ENCODE measurements around the gene ZNF74. TPM values are rescaled to one million over a fixed set of nuclear protein-coding genes. Genes with fewer than 3 reads are reported as not detected.

ZNF74 gene
- total and polyA plus RNA-seq, 10 of the 15 experiments (the other 5 are each of a cell fraction or from before 2014, with no cell fraction given), result 0.37 to 9.3 (median 5.1) TPM

DNA sequence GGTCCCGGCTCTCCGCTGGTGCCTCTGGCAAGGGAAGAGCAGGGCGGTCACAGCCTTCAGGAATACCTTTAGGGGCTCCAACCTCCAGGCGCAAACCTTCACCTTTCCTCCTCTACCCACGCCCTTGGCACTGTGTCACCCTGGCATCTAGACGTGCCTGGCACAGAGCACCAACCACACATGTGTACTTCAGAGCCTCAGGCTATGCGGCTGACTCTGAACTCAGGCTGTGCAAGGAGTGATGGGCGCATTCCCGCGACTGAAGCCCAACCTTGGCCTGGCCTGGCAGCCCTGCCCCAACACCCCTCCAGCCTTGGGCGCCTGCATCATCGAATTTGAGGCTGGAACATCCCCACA, 32.3 kb downstream of the ZNF74 start:
- H3K36me3 ChIP-seq (ENCODE audit: control insufficient read depth in 2 of 2, insufficient read depth in 2 of 2, low read length in 1 of 2), result no peaks in the 10 kb centered on the region
- intact Hi-C loops (cut with micrococcal nuclease; ENCODE audit: unreplicated experiment), result no loop called here
- ChIA-PET SMC1A (ENCODE audit: uncharacterized antibody, unreplicated experiment) (no interaction called here), POLR2A (no interaction called here), RAD21 (ENCODE audit: unreplicated experiment) (no interaction called here), CTCF (no interaction called here)
- H3K9ac ChIP-seq (ENCODE audit: control insufficient read depth, insufficient read depth, low read length), result no peak overlapping the region
- H3K27me3 ChIP-seq (replicated peaks in 1 of 2; ENCODE audit: control insufficient read depth in 2 of 2, insufficient read depth in 2 of 2, low read length in 1 of 2), result peaks cover 5 to 21% of the 10 kb centered on the region in 2 experiments
- no peak overlapping the region for H2AFZ ChIP-seq (ENCODE audit: control insufficient read depth, low read depth, low read length)
- no peaks in the 10 kb centered on the region for H4K20me1 ChIP-seq (ENCODE audit: control insufficient read depth, insufficient read depth)
- H3K27ac ChIP-seq (ENCODE audit: control insufficient read depth, insufficient read depth), result no peak overlapping the region
- H3K4me2 ChIP-seq (ENCODE audit: control insufficient read depth, insufficient read depth), result no peak overlapping the region
- H3K4me3 ChIP-seq, result no peak overlapping the region
- in situ Hi-C loops (cut with MboI), result no loop called here
- no peak for ATAC-seq
- 60% methylated on average over 10 of the region's 12 CpGs for WGBS (ENCODE audit: insufficient coverage, insufficient replicate concordance, low lambda C conversion rate, missing lambda C conversion rate)
- peaks cover 8% of the 10 kb centered on the region for H3K4me1 ChIP-seq (ENCODE audit: control insufficient read depth, insufficient read depth, low read length)
- H3K79me2 ChIP-seq (ENCODE audit: control insufficient read depth, insufficient read depth, low read length), result no peaks in the 10 kb centered on the region
- no peaks in the 10 kb centered on the region; the same call in 2 of the 3 replicates for H3K9me3 ChIP-seq (replicated peaks; ENCODE audit: control insufficient read depth, insufficient read depth, low read length)
- no peak for FAIRE-seq
- BruUV-seq (replicated peaks), result no TSS peak
- DNase-seq (ENCODE audit: low read depth, low spot score), result no peak
- TF ChIP-seq SP1 (IDR thresholded peaks at IDR 0.05; ENCODE audit: low read depth, low read length) (no peak), RB1 (IDR thresholded peaks at IDR 0.05; ENCODE audit: borderline replicate concordance) (no peak), SUPT20H (IDR thresholded peaks at IDR 0.05; ENCODE audit: borderline replicate concordance, control insufficient read depth, low read depth, low read length) (no peak), SMAD1 (IDR thresholded peaks at IDR 0.05; ENCODE audit: low read depth, partially characterized antibody) (no peak), ZNF622 (IDR thresholded peaks at IDR 0.05) (no peak), ZNF384 (IDR thresholded peaks at IDR 0.05; ENCODE audit: borderline replicate concordance, low read depth, low read length) (no peak), TARDBP (IDR thresholded peaks at IDR 0.05; ENCODE audit: borderline replicate concordance) (no peak), FOS (IDR thresholded peaks at IDR 0.05; ENCODE audit: borderline replicate concordance, extremely low read depth, insufficient read length) (no peak), SREBF2 (IDR thresholded peaks at IDR 0.05; ENCODE audit: low read length) (no peak), CBX5 (IDR thresholded peaks at IDR 0.05; ENCODE audit: low read depth) (no peak)
- TF ChIP-seq, protein P1, sequence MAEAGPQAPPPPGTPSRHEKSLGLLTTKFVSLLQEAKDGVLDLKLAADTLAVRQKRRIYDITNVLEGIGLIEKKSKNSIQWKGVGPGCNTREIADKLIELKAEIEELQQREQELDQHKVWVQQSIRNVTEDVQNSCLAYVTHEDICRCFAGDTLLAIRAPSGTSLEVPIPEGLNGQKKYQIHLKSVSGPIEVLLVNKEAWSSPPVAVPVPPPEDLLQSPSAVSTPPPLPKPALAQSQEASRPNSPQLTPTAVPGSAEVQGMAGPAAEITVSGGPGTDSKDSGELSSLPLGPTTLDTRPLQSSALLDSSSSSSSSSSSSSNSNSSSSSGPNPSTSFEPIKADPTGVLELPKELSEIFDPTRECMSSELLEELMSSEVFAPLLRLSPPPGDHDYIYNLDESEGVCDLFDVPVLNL (IDR thresholded peaks at IDR 0.05; ENCODE audit: low read depth, low read length), result no peak
- TF ChIP-seq, protein P2, sequence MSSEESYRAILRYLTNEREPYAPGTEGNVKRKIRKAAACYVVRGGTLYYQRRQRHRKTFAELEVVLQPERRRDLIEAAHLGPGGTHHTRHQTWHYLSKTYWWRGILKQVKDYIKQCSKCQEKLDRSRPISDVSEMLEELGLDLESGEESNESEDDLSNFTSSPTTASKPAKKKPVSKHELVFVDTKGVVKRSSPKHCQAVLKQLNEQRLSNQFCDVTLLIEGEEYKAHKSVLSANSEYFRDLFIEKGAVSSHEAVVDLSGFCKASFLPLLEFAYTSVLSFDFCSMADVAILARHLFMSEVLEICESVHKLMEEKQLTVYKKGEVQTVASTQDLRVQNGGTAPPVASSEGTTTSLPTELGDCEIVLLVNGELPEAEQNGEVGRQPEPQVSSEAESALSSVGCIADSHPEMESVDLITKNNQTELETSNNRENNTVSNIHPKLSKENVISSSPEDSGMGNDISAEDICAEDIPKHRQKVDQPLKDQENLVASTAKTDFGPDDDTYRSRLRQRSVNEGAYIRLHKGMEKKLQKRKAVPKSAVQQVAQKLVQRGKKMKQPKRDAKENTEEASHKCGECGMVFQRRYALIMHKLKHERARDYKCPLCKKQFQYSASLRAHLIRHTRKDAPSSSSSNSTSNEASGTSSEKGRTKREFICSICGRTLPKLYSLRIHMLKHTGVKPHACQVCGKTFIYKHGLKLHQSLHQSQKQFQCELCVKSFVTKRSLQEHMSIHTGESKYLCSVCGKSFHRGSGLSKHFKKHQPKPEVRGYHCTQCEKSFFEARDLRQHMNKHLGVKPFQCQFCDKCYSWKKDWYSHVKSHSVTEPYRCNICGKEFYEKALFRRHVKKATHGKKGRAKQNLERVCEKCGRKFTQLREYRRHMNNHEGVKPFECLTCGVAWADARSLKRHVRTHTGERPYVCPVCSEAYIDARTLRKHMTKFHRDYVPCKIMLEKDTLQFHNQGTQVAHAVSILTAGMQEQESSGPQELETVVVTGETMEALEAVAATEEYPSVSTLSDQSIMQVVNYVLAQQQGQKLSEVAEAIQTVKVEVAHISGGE (CRISPR knock-in tag; IDR thresholded peaks at IDR 0.05), result no peak
- TF ChIP-seq, protein P3, sequence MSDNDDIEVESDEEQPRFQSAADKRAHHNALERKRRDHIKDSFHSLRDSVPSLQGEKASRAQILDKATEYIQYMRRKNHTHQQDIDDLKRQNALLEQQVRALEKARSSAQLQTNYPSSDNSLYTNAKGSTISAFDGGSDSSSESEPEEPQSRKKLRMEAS (IDR thresholded peaks at IDR 0.05; ENCODE audit: low read depth, low read length), result no peak
- TF ChIP-seq, protein P4, sequence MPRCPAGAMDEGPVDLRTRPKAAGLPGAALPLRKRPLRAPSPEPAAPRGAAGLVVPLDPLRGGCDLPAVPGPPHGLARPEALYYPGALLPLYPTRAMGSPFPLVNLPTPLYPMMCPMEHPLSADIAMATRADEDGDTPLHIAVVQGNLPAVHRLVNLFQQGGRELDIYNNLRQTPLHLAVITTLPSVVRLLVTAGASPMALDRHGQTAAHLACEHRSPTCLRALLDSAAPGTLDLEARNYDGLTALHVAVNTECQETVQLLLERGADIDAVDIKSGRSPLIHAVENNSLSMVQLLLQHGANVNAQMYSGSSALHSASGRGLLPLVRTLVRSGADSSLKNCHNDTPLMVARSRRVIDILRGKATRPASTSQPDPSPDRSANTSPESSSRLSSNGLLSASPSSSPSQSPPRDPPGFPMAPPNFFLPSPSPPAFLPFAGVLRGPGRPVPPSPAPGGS (IDR thresholded peaks at IDR 0.05; ENCODE audit: borderline replicate concordance, insufficient read depth, low read depth, low read length, poor library complexity, severe bottlenecking), result no peak
- TF ChIP-seq, protein P5, sequence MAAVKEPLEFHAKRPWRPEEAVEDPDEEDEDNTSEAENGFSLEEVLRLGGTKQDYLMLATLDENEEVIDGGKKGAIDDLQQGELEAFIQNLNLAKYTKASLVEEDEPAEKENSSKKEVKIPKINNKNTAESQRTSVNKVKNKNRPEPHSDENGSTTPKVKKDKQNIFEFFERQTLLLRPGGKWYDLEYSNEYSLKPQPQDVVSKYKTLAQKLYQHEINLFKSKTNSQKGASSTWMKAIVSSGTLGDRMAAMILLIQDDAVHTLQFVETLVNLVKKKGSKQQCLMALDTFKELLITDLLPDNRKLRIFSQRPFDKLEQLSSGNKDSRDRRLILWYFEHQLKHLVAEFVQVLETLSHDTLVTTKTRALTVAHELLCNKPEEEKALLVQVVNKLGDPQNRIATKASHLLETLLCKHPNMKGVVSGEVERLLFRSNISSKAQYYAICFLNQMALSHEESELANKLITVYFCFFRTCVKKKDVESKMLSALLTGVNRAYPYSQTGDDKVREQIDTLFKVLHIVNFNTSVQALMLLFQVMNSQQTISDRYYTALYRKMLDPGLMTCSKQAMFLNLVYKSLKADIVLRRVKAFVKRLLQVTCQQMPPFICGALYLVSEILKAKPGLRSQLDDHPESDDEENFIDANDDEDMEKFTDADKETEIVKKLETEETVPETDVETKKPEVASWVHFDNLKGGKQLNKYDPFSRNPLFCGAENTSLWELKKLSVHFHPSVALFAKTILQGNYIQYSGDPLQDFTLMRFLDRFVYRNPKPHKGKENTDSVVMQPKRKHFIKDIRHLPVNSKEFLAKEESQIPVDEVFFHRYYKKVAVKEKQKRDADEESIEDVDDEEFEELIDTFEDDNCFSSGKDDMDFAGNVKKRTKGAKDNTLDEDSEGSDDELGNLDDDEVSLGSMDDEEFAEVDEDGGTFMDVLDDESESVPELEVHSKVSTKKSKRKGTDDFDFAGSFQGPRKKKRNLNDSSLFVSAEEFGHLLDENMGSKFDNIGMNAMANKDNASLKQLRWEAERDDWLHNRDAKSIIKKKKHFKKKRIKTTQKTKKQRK (IDR thresholded peaks at IDR 0.05; ENCODE audit: low read depth, low read length), result no peak
